K562 (cell line): ENCODE measurements around the gene SCYGR1. TPM values are rescaled to one million over a fixed set of nuclear protein-coding genes. Genes with fewer than 3 reads are reported as not detected.

Source experiments
- ATAC-seq: fragments of 200-7000 bp; cut with Tn5 transposase; 3 replicates; pipeline ENCODE4 v1.9.1; 2020; ENCODE audit warnings: moderate library complexity
- BruUV-seq: library from RNA; stranded (reverse); fragments of 400-500 nt; replicated peaks from 2 replicates; lab custom pipeline; 2021; lab: Mats Ljungman, UMichigan
- CTCF ChIA-PET: fragments of 300-600 bp; formaldehyde crosslinking; extraction: SDS; loops from one replicate; lab custom pipeline; 2021; ENCODE audit warnings: low intra/inter-chr PET ratio; lab: Yijun Ruan, JAX
- POLR2A ChIA-PET: fragments of 300-600, 350-650 bp; sonication (Branson Sonifier 250); formaldehyde crosslinking; extraction: SDS; loops from one replicate; lab custom pipeline; 2021; ENCODE audit warnings: antibody characterized with exemption, inconsistent platforms; lab: Yijun Ruan, JAX
- DNase-seq, 4 experiments: peaks; one replicate each; pipeline versions ENCODE4 v3.0.0 to v3.0.0-alpha.2; 2011 to 2018; ENCODE audit warnings: low spot score in 3 of 4, mixed read lengths in 3 of 4; ENCODE audit errors: extremely low read depth in 1 of 4
- FAIRE-seq: peaks from 2 replicates; lab custom pipeline; 2011; peaks lifted over from hg19 to GRCh38; lab: Jason Lieb, UNC
- H2AFZ ChIP-seq: 2 replicates; pipeline ENCODE4 v1.6.0; 2011; ENCODE audit warnings: low read depth, low read length, control low read depth, inconsistent platforms
- H3K27ac ChIP-seq: fragments of 200-600 bp; 3 replicates; pipeline ENCODE4 v1.8.0; 2011; ENCODE audit warnings: low read depth, mild to moderate bottlenecking, control low read depth, inconsistent platforms, low read length, moderate library complexity, mixed read lengths; ENCODE audit errors: extremely low read depth
- H3K27me3 ChIP-seq, 2 experiments: fragments of 300-600 bp in 1 of 2; 2 replicates in 1 of 2; 3 replicates in 1 of 2; pipeline versions ENCODE4 v1.6.0 to v1.8.0; 2011; ENCODE audit warnings: inconsistent platforms in 2 of 2, low read length in 2 of 2, mild to moderate bottlenecking in 1 of 2, mixed read lengths in 1 of 2, moderate library complexity in 1 of 2; ENCODE audit not compliant: control insufficient read depth in 2 of 2, insufficient read depth in 2 of 2
- H3K36me3 ChIP-seq: fragments of 300-600 bp; 3 replicates; pipeline ENCODE4 v1.8.0; 2011; ENCODE audit warnings: mild to moderate bottlenecking, low read length, inconsistent platforms; ENCODE audit not compliant: control insufficient read depth, insufficient read depth
- H3K4me1 ChIP-seq, 2 experiments: fragments of 200-600 bp in 1 of 2; replicated peaks in 1 of 2; 2 replicates in 1 of 2; 3 replicates in 1 of 2; pipeline versions ENCODE4 v1.5.1 to v1.8.0; 2011; ENCODE audit warnings: inconsistent platforms in 2 of 2, low read length in 2 of 2, mild to moderate bottlenecking in 1 of 2, mixed read lengths in 1 of 2, moderate library complexity in 1 of 2; ENCODE audit not compliant: control insufficient read depth in 2 of 2, insufficient read depth in 2 of 2
- H3K4me2 ChIP-seq: 2 replicates; pipeline ENCODE4 v1.6.1; 2011; ENCODE audit warnings: low read length, control low read depth, inconsistent platforms, mixed read lengths; ENCODE audit not compliant: insufficient read depth
- H3K4me3 ChIP-seq: fragments of 200-600 bp; sonication (generic), shearing (Covaris generic); 2 replicates; pipeline ENCODE4 v1.5.1; 2016; ENCODE audit warnings: control low read depth, inconsistent platforms
- H3K79me2 ChIP-seq: fragments of 200-600 bp; 3 replicates; pipeline ENCODE4 v1.8.0; 2011; ENCODE audit warnings: low read length, inconsistent platforms; ENCODE audit not compliant: control insufficient read depth, insufficient read depth
- H3K9ac ChIP-seq, 2 experiments: 2 replicates each; pipeline versions ENCODE4 v1.6.0 to v1.6.1; 2011; ENCODE audit warnings: low read depth in 2 of 2, low read length in 2 of 2, control low read depth in 1 of 2, inconsistent platforms in 1 of 2, mild to moderate bottlenecking in 1 of 2, mixed read lengths in 1 of 2; ENCODE audit not compliant: insufficient read depth in 1 of 2
- H3K9me1 ChIP-seq: one replicate; pipeline ENCODE4 v1.6.0; 2011; ENCODE audit warnings: inconsistent platforms, mild to moderate bottlenecking, low read length, moderate library complexity; ENCODE audit not compliant: control insufficient read depth, insufficient read depth
- H3K9me3 ChIP-seq: replicated peaks from 2 replicates; pipeline ENCODE4 v1.5.1; 2011; ENCODE audit warnings: low read depth, low read length, inconsistent platforms; ENCODE audit not compliant: control insufficient read depth, insufficient read depth
- H4K20me1 ChIP-seq: replicated peaks from 2 replicates; pipeline ENCODE4 v1.6.1; 2011; ENCODE audit warnings: low read length, inconsistent platforms, mixed read lengths; ENCODE audit not compliant: control insufficient read depth, insufficient read depth
- HNRNPH1 ChIP-seq: fragments of 200-400 bp; formaldehyde crosslinking; optimal IDR thresholded peaks from 2 replicates; pipeline ENCODE3; 2017; ENCODE audit warnings: low read depth, mild to moderate bottlenecking, low read length, moderate library complexity
- MNT ChIP-seq, 2 experiments: fragments of 450-650 bp; conservative IDR thresholded peaks; 2 replicates each; pipeline ENCODE4 v1.6.1; 2017; ENCODE audit warnings: mild to moderate bottlenecking in 2 of 2, moderate library complexity in 2 of 2
- NFIC ChIP-seq: fragments of 450-650 bp; IDR thresholded peaks from 2 replicates; pipeline ENCODE4 v1.6.1; 2017; ENCODE audit warnings: mild to moderate bottlenecking, inconsistent platforms
- WGBS: fragments of 100-300 bp; shearing (Covaris generic); methylation state at CpG from one replicate; pipeline ENCODE4 v1.1.6; 2016; ENCODE audit warnings: low coverage, mixed read lengths; ENCODE audit not compliant: insufficient coverage; ENCODE audit errors: missing lambda C conversion rate; 5-methylcytosine and 5-hydroxymethylcytosine counted together
- in situ Hi-C: fragments of 300-500 bp; cut with MboI; formaldehyde crosslinking; loops from 4 replicates; pipeline ENCODE4 v1.15.0; 2018; ENCODE audit warnings: inconsistent platforms, mixed read lengths
- intact Hi-C: fragments of 100-400 bp; cut with micrococcal nuclease; formaldehyde crosslinking; loops from 2 replicates; pipeline ENCODE4 v1.14.2; 2022
- polyA plus RNA-seq, 8 experiments: library from polyadenylated mRNA; depleted of rRNA in 4 of 8; stranded (reverse) in 5 of 8; unstranded in 3 of 8; fragments of >200 nt; fragmentation: Nextera tagmentation in 2 of 8; fragmentation: Illumina TruSeq in 1 of 8; extraction: Ambion mirVana in 2 of 8; extraction: Trizol in 1 of 8; gene quantifications; 2 replicates each; pipeline versions ENCODE4 v1.2.1 to v1.2.3, GENCODE V29; 2011 to 2014; ENCODE audit warnings: inconsistent platforms in 1 of 8, missing spikeins in 1 of 8
- total RNA-seq, 7 experiments: library from RNA; depleted of rRNA in 6 of 7; stranded (reverse); fragments of >200 nt in 6 of 7; fragmentation: Illumina TruSeq in 2 of 7; extraction: Trizol in 2 of 7; gene quantifications; 2 replicates each; pipeline versions ENCODE4 v1.2.1 to v1.2.3, GENCODE V29; 2011 to 2021; ENCODE audit warnings: low replicate concordance in 1 of 7

SCYGR1 gene
- total and polyA plus RNA-seq, 9 of the 15 experiments (the other 6 are each of a cell fraction or from before 2014, with no cell fraction given) = not detected

- no peaks in the 10 kb centered on the region for H3K9me1 ChIP-seq
- no peak overlapping the region for H3K4me3 ChIP-seq
- in situ Hi-C loops (no loop called here), intact Hi-C loops (no loop called here)
- POLR2A ChIA-PET = no interaction called here
- no peak overlapping the region for H3K4me2 ChIP-seq
- no peaks in the 10 kb centered on the region for H3K9me3 ChIP-seq
- FAIRE-seq = no peak
- no peak for ATAC-seq
- WGBS = 7% methylated on average over 9 of the region's 9 CpGs
- peak in 1 of 4 experiments; percentile 12 for DNase-seq
- CTCF ChIA-PET = no interaction called here
- peaks cover 0 to 5% of the 10 kb centered on the region in 2 experiments; a peak in 1 of 5 replicates for H3K27me3 ChIP-seq
- H4K20me1 ChIP-seq = no peaks in the 10 kb centered on the region
- H3K79me2 ChIP-seq = no peaks in the 10 kb centered on the region
- H2AFZ ChIP-seq = no peak overlapping the region
- no TSS peak for BruUV-seq
- H3K4me1 ChIP-seq = no peaks in the 10 kb centered on the region; a peak in 1 of 5 replicates
- H3K36me3 ChIP-seq = no peaks in the 10 kb centered on the region
- peak; percentile 82 for TF ChIP-seq NFIC
- TF ChIP-seq MNT (conservative IDR thresholded peaks at IDR 0.05) = no peak
- TF ChIP-seq, all 486 proteins: peak for 1
- Histone ChIP-seq H3K27ac (no peak overlapping the region), H3K9ac (no peak overlapping the region)
Observed at GRCh38 chr2:227376656-227377396, 10.9 kb downstream of the SCYGR1 start.

- Histone ChIP-seq H3K27ac (no peak overlapping the region), H3K9ac (no peak overlapping the region), H3K79me2 (no peaks in the 10 kb centered on the region), H3K36me3 (no peaks in the 10 kb centered on the region), H2AFZ (no peak overlapping the region), H3K9me3 (no peaks in the 10 kb centered on the region), H3K27me3 (no peaks in the 10 kb centered on the region), H3K4me3 (no peak overlapping the region), H3K9me1 (no peaks in the 10 kb centered on the region), H3K4me1 (no peaks in the 10 kb centered on the region; a peak in 2 of 5 replicates), H4K20me1 (no peaks in the 10 kb centered on the region), H3K4me2 (no peak overlapping the region)
- ChIA-PET POLR2A (no interaction called here), CTCF (interaction anchor here (0.6 kb wide), 1 partner anchor 68 kb away, joined by 4 read pairs; no protein-coding TSS in a partner anchor)
- TF ChIP-seq HNRNPH1 = no peak
- 11% methylated on average over 6 of the region's 6 CpGs for WGBS
- no peak for FAIRE-seq
- in situ Hi-C loops = no loop called here
- DNase-seq = no peak
- intact Hi-C loops = no loop called here
- no TSS peak for BruUV-seq
- ATAC-seq = peak; percentile 46; the same call in 1 of the 3 replicates
Observed at GRCh38 chr2:227374158-227374557, 13.6 kb downstream of the SCYGR1 start.
